HG02798 (cell line): ENCODE results near the gene LDLRAD1.
"Not testable (repeated sequence)": the region's sequence is repeated elsewhere in the genome, so short reads cannot be mapped to it uniquely, and the experiment has no call there.

Experiments used
- ATAC-seq: cut with Tn5 transposase; IDR thresholded peaks from one replicate; pipeline ENCODE4 v1.9.1; 2021; ENCODE audit warnings: mild to moderate bottlenecking; ENCODE audit not compliant: unreplicated experiment, poor library complexity

LDLRAD1 gene

DNA sequence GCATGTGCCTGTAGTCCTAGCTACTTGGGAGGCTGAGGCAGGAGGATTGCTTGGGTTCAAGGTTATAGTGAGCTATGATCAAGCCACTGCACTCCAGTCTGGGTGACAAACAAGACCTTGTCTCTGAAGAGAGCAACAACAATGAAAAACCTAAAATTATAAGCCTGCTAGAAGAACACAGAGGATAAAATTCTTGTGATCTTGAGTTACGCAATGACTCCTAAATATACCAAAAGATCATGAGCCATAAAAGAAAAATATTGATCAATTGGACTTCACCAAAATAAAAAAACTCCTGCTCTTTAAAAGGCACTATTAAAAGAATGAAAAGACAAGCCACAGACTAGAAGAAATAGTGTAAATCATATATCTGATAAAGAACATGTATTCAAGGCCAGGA, 22.3 kb downstream of the LDLRAD1 start:
- no peak for ATAC-seq

- not testable (repeated sequence) for ATAC-seq
Measured at GRCh38 chr1:53994516-53994915, 23.5 kb downstream of the LDLRAD1 start.

DNA sequence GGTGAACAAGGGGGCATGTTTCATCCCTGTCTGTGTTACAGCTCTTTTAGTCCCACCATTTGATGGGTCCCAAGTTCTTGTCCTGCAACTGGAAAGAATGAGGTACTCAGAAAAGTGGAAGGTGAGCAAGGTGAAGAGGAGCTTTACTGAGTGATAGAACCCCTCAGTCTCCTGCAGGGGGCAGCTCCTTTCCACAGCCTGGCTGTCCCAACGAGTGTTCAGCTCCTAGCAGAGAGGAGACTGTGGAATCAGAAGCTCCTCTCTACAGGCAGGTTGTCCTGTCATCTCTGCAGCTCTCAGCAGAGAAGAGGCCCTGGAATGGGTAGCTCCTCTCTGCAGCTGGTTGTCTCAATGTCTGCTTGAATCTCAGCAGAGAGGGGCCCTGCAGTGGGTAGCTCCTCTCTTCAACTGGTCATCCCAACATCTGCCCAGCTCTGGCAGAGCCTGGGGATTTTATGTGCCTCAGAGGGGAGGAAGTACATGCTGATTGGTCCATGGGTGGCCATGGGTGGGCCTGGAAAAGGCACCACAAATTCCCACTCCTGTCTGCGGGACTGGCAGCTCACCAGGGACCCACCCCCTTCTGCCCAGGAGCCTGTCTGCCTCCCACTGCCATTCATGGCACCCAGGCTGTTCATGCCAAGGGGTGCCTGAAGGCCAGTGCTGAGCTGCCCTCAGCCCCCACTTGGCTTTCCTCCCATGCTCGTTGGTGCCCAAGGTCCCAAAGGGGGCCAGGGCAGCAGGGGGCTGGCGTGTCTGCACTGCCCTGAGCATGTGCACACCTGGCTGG, 25.7 kb downstream of the LDLRAD1 start:
- ATAC-seq = no peak

- ATAC-seq = no peak
Measured at GRCh38 chr1:53987880-53988279, 30.1 kb downstream of the LDLRAD1 start.

DNA sequence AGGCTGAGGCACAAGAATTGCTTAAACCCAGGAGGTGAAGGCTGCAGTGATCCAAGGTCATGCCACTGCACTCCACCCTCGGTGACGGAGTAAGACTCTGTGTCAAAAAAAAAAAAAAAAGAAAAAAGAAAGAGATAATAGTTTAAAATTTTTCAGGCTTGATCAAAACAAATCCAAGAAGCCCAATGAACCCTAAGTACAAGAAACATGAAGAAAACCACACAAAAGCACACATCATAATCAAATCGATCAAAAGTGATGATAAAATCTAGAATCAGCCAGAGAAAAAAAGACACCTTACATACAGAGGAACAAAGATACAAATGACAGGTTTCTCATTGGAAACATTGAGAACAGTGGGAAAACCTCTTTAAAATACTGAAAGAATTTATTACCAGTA, 31.5 kb downstream of the LDLRAD1 start:
- no peak for ATAC-seq

DNA sequence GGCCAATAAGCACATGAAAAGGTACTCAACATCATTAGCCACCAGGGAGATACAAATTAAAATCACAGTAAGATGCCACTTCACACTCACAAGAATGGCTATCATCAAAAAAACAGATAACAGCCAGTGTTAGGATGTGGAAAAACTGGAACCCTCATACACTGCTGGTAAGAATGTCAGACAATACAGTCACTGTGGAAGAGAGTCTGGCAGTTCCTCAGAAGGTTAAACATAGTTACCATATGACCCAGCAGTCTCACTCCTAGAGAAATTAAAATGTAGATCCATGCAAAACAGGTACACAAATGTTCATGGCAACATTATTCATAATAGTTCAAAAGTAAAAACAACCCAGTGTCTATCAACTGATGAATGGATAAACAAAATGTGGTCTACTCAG, 33.3 kb downstream of the LDLRAD1 start:
- no peak for ATAC-seq

DNA sequence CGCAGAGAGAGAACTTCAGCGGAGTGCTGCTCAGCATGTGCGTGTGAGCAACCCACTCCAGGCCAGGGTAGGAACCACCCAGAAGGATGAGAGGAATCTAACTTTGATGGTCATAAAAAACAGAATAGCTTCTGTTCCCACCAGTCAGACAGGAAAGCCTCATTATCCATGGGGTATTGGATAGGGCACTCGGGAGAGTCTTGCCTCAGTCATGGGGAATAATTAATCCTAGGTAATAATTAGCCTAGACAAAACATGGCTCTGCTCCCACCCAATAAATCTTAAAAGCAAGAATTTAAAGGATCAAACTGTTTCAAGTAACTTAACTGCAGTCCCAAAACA, 35.3 kb downstream of the LDLRAD1 start:
- no peak for ATAC-seq

- no peak for ATAC-seq
Measured at GRCh38 chr1:53982034-53982762, 35.8 kb downstream of the LDLRAD1 start.

DNA sequence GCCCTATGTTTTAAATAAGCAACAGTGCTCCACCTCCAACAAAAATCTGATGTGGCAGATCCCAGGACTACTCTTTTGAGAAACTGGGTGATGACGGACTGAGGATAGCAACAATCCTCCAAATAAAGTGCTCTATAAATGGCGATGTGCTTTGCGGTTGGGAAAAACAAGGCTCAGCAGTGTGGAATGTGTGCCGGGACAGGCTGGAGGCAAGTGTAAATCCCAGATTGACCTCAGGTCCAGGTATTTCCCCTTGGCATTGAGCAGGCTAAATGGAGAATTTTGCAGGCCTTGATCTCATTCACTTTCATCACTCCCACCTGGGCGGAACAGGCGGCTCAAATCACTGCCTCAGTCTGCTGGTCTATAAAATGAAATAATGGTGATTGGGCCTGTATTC, 36.8 kb downstream of the LDLRAD1 start:
- no peak for ATAC-seq

- no peak for ATAC-seq
Measured at GRCh38 chr1:53979712-53980450, 38.1 kb downstream of the LDLRAD1 start.

- ATAC-seq = no peak
Measured at GRCh38 chr1:53975861-53976260, 42.1 kb downstream of the LDLRAD1 start.

DNA sequence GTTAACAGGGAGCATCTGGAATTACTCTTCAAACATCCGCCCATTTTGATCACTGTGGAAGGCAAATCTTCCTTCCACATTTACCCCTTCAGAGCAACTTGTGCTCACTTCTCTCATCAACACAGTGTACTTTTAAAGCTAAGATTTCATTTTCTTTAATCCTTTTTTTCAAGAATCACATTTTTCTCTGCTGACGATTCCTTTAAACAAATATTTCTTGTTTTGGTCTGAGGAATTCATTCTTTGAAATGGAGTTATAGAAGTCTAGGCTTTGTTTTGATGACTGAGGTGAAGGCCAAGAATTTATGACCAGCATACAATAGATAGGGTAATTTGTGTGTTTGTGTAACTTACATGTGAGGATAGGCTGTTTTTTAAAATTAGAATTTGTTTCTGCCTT, 46.3 kb downstream of the LDLRAD1 start:
- ATAC-seq = no peak

GRCh38 chr1:53969323-53969722, 48.7 kb downstream of the LDLRAD1 start:
- ATAC-seq = not testable (repeated sequence)

DNA sequence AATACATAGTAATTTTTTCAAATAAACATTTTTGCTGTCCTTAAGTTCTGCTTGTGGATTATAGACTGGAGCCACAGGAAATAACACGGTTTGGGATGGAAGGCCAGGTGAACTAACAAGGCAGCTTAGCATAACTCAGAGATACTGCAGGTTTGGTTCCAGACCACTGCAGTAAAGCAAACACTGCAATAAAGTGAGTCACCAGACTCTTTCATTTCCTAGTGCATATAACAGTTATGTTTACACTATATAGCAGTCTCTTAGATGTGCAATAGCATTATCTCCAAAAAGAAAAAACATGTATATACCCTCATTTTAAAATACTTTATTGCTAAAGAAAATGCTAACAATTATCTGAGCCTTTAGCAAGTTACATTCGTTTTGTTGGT, 49.9 kb downstream of the LDLRAD1 start:
- no peak for ATAC-seq

DNA sequence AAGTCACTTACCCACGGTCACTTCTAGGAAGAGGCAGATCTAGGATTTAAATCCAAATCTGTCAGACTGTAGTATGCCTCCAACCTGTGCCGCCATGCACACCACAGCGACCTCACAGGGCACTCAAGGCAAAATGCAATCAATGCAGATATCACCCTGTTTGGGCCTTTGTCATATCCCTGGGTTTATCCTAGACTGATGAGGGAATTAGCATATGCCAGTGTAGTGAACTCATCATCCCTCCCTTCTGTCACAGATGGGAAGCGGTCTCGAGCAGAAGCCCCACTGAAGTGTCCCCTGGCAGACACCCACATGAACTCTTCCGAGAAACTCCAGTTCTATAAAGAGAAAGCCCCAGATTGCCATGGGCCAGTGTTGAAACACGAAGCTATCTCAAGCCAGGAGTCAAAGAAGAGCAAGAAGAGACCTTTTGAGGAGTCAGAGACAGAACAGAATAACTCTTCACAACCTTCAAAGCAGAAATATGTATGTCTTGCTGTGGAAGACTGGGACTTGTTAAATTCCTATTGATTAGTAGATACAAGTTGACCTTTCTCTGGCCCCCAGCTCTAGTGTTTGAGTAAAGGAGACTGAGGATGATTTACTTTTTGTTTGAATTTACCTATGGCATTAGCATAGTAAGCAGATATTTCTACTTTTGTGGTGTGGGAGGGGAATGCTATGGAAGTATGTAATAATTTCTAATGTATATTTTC, 50.4 kb downstream of the LDLRAD1 start:
- ATAC-seq = no peak

DNA sequence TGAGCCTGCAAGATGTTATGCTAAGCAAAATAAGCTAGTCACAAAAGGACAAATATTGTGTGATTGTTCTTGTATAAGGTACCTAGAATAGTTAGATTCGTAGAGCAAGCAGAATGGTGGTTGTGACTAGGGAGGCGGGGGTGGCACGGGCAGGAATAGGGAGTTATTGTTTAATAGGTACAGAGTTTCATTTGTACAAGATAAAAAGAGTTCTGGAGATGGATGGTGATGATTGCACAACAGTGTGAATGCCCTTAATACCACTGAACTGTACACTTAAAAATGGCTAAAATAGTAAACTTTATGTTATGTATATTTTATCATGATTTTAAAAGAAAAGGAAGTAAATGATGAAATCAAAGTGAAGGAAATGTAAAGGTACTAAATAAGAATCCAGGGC, 51.2 kb downstream of the LDLRAD1 start:
- no peak for ATAC-seq

DNA sequence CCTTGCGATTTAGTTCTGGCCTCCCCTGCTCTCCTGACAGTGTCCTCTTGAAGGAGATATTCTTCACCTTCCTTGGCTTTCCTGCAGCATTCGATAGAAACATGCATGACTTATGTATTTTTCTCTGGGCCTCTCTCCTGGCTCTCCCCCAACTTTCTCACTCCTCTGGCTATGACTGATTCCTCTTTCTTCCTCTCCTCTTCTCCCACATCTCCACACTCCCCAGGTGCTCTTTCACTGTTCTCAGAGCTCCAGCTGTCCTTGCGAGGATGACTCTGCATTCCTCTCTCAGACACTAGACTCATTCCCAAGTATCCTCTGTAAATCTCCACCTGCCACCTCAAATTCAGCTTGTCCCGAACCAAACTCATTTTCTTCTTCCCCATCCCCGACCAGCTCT, 53.9 kb downstream of the LDLRAD1 start:
- no peak for ATAC-seq

DNA sequence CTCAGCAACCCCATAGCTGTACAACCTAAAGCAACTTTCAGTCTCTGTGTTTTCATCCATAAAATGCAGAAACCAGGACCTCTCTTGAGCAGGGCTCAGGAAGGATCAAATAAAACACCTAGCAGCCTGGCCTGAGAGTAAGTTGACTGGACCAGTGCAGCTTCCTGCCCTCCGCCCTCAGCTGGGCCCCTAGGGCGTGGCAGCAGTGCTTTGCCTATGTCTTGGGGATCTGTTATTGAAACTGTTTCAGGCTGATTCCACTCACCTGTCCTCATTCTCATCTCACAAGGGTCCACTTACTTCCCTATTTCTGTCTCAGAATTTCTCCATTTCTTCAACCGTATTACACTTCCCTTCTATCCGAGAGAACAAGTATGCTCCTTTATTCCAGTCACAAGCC, 54.5 kb downstream of the LDLRAD1 start:
- no peak for ATAC-seq

DNA sequence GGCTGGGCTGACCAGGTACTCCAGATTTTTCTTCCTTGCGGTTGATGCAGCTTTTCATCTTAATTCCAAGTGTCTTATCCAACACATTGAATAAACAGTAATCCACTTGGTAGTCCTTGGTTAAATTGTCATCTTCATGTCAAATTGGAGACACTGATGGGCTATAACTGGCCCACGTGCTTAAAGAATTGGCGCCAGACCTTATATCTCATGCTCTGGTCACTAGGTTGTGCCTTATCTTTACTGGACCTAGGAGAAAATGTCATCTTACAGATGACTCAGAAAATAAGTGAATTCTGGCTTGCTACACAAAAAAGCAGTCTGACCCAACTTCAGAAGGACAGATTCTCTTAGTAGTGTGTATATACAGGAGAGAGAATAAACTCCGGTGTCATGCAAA, 55.6 kb downstream of the LDLRAD1 start:
- ATAC-seq = no peak

- no peak for ATAC-seq
Measured at GRCh38 chr1:53959664-53960250, 58.2 kb downstream of the LDLRAD1 start.
